ENCODE results near the gene IL12RB2. TPM values are rescaled to one million over a fixed set of nuclear protein-coding genes. Genes with fewer than 3 reads are reported as not detected.
"Not testable (repeated sequence)": the region's sequence is repeated elsewhere in the genome, so short reads cannot be mapped to it uniquely, and the experiment has no call there.

The IL12RB2 gene
- total RNA-seq, 1 donor from 2014 or later: 27.2 TPM

- intact Hi-C loops (cut with micrococcal nuclease): no loop called here
These were observed 85.6 kb downstream of the IL12RB2 start for GRCh38 chr1:67393240-67393639.

GRCh38 chr1:67393737-67394136 lies 86.1 kb downstream of the IL12RB2 start:
- intact Hi-C loops (cut with micrococcal nuclease): no loop called here

- intact Hi-C loops (cut with micrococcal nuclease): no loop called here
These were observed 86.9 kb downstream of the IL12RB2 start for GRCh38 chr1:67394548-67394947.

- intact Hi-C loops (cut with micrococcal nuclease): no loop called here
These were observed 91.7 kb downstream of the IL12RB2 start for GRCh38 chr1:67399199-67399993.

GRCh38 chr1:67400029-67400786 lies 92.5 kb downstream of the IL12RB2 start:
- intact Hi-C loops (cut with micrococcal nuclease): not testable (repeated sequence)

GRCh38 chr1:67401443-67401842 lies 93.8 kb downstream of the IL12RB2 start:
- intact Hi-C loops (cut with micrococcal nuclease): no loop called here

DNA sequence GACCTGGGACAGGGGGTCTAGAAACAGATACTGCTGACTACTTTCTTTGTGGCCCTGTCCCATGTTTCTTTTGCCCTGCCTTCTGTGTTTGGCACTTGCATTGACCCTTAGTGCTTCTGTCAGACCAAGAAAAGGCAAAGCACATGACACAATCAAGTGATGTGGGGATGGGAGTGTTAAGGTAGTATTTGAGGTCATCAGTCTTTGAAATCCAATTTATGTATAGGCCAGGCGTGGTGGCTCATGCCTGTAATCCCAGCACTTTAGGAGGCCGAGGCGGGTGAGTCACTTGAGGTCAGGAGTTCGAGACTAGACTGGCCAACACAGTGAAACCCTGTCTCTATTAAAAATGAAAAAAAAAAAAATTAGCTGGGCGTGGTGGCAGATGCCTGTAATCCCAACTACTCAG lies 96.5 kb downstream of the IL12RB2 start:
- intact Hi-C loops (cut with micrococcal nuclease): no loop called here

GRCh38 chr1:67405473-67406245 lies 98.0 kb downstream of the IL12RB2 start:
- intact Hi-C loops (cut with micrococcal nuclease): no loop called here

DNA sequence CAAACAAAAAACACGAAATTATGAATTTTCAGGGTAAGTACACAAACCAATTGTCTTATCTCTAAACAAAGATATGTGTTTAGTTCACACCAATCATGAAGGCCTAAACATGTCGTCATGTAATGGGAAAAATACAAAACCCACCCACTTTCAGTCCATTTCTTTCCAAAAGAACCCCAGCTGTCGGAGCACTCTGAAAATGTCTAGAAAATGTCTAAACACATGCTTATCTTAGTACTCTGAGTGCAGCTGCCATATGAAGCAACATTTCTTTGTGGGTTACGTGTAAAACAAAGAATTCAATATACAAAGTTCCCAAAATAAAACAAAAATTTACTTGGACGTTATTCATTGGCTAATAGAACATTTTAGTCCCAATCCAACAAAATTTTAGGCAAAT lies 99.8 kb downstream of the IL12RB2 start:
- intact Hi-C loops (cut with micrococcal nuclease): no loop called here

DNA sequence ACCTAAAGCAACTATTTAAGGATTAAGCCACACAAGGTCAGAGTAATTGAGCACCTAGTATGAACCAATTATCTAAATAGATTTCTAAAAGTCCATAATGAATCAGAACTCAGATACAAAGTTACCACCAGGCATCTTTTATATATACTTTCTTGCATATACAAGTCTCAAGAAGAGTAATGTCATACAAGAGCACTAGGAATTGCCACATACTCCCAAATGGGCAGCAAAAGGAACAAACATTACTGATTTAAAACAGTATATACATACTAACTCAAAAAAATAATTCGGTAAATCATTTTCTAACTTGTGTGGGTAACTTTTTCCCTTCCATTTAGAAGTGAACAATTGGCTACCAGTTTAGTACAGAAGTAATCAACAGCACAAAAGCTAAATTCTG lies 100.5 kb downstream of the IL12RB2 start:
- intact Hi-C loops (cut with micrococcal nuclease): no loop called here

GRCh38 chr1:67413101-67413500 lies 105.4 kb downstream of the IL12RB2 start:
- intact Hi-C loops (cut with micrococcal nuclease): not testable (repeated sequence)

GRCh38 chr1:67414574-67414973 lies 106.9 kb downstream of the IL12RB2 start:
- intact Hi-C loops (cut with micrococcal nuclease): loop anchor here (2.0 kb wide), 1 partner anchor 14 kb away; no protein-coding TSS in a partner anchor

GRCh38 chr1:67415041-67415440 lies 107.4 kb downstream of the IL12RB2 start:
- intact Hi-C loops (cut with micrococcal nuclease): loop anchor here (2.0 kb wide), 1 partner anchor 14 kb away; no protein-coding TSS in a partner anchor

GRCh38 chr1:67417733-67418132 lies 110.1 kb downstream of the IL12RB2 start:
- intact Hi-C loops (cut with micrococcal nuclease): not testable (repeated sequence)

DNA sequence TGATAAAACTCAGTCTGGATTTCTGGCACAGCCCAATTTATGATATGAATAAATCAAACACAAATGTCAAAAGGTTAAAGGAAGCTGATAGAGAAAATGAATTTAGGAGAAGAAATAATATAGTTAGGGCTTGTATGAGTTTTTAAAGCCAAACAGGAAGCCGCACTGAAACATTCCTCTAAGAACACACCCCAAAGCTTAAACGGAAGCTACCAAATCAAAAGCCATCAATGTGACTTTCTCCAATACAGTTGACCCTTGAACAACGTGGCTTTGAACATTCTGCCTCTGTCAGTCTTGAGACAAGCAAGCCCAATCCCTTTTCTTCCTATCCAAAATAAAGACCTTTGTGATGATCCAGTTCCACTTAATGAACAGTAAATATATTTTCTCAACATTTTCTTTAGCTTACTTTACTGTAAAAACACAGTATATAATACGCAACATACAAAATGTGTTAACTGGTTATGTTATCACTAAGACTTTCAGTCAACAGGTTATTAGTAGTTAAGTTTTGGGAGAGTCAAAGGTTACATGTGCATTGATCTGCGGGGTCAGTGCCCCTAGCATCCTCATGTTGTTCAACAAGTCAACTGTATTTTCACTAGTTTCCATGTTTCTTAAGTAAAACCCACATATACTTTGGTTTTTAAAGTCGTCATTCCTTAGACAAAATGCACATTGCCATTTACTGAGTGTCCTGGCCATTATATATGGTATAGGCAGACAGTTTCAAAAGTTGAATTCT lies 111.3 kb downstream of the IL12RB2 start:
- intact Hi-C loops (cut with micrococcal nuclease): no loop called here

- intact Hi-C loops (cut with micrococcal nuclease): no loop called here
These were observed 113.3 kb downstream of the IL12RB2 start for GRCh38 chr1:67420835-67421492.

DNA sequence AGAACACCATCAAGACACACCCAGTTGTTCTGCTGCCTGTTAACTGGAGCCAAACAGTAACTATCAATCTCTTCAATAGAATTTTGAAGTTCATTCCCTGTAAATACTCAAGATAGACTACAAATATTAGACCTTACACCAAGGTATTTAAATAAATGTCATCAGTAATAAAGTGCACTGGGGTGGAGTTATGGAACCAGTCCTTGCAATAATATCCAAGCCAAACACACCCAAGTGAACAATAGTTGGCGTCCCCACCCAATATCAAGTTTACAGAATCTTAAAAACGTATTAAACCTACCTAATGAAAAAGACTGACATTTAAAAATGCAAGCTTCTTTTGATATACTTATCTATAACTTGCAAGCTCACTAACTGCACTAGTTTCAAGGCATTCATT lies 119.8 kb downstream of the IL12RB2 start:
- intact Hi-C loops (cut with micrococcal nuclease): loop anchor here (5.0 kb wide), 1 partner anchor 1615 kb away; no protein-coding TSS in a partner anchor

DNA sequence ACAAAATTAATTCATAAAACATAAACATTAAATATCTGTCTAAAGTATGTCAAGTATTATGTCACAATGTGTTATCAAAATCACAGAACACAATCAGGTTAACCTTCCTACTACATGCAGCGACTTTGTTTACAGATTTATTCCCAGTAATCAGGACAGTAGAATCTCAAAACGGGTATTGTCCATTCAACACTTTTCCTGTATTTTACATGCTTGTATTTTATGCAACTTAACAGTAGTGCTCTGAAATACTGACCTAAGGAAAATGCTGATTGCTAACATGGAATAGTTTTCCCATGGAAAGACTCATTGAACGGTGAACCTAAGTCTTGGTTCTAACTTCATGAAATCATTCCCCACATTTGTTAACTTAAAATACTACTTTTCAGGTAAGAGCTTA lies 120.3 kb downstream of the IL12RB2 start:
- intact Hi-C loops (cut with micrococcal nuclease): loop anchor here (2.0 to 5.0 kb wide), 2 partner anchors 13 to 1616 kb away; no protein-coding TSS in a partner anchor

DNA sequence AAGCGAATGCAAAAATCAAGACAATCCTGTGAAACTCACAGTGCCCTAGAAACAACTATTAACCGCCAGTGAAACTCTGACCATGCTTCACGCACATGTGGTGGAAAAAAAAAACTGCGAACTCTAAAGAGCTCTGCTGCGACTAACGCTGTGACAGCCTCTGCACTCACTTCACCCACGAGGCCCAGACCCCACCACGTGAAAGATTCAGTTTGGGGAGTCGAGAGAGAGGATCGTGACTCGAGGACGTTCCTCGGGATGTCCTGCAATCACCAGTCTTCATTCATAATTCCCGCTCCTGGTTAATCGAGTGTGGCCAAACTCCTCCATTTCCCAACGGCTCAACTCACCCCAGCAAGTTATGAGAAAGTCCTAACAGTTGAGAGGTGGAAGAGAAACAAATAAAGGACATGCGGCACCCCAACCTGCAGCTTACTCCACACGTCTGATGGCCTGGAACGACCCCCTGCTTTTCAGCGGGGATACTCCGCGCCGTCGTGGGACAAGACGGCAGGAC lies 121.4 kb downstream of the IL12RB2 start:
- intact Hi-C loops (cut with micrococcal nuclease): loop anchor here (2.0 to 5.0 kb wide), 2 partner anchors 14 to 1617 kb away; no protein-coding TSS in a partner anchor

All from T-helper 2 cell treated with Interferon-gamma antibody and Interleukin-4, amounts not matched to agents 100 ng/mL and 5 ng/mL, for 36 hours (primary cell).